Measurements from ENCODE around the gene CLEC11A.

GRCh38 chr19:50711805-50712204, 11.4 kb upstream of the CLEC11A start:
- TF ChIP-seq EZH2phosphoT487 (IDR thresholded peaks at IDR 0.05; ENCODE audit: borderline replicate concordance): no peak
- TF ChIP-seq CTCF (conservative IDR thresholded peaks at IDR 0.05; ENCODE audit: low read length): no peak
